GM12878 (cell line): ENCODE results near the gene CTSO. TPM values are rescaled to one million over a fixed set of nuclear protein-coding genes. Genes with fewer than 3 reads are reported as not detected.

Source experiments
- ATAC-seq: fragments of 200-7000 bp; cut with Tn5 transposase; 3 replicates; pipeline ENCODE4 v1.9.1; 2020; ENCODE audit warnings: mild to moderate bottlenecking, moderate library complexity
- BruUV-seq: library from RNA; stranded (reverse); fragments of 400-500 nt; replicated peaks from 2 replicates; lab custom pipeline; 2021; lab: Mats Ljungman, UMichigan
- CTCF ChIA-PET: fragments of 300-600 bp; sonication (Branson Sonifier 250); formaldehyde crosslinking; extraction: SDS; loops from one replicate; lab custom pipeline; 2021; ENCODE audit warnings: inconsistent platforms; lab: Yijun Ruan, JAX
- POLR2A ChIA-PET: fragments of 350-600 bp; formaldehyde crosslinking; extraction: SDS; loops from one replicate; lab custom pipeline; 2021; ENCODE audit warnings: inconsistent platforms; lab: Charles Lee
- RAD21 ChIA-PET: fragments of 300-600 bp; sonication (Branson Sonifier 250); formaldehyde crosslinking; loops from one replicate; lab custom pipeline; 2023; ENCODE audit warnings: antibody characterized with exemption; ENCODE audit not compliant: unreplicated experiment; lab: Charles Lee
- SMC1A ChIA-PET: fragments of 300-600 bp; sonication (Branson Sonifier 250); formaldehyde crosslinking; loops from one replicate; lab custom pipeline; 2023; ENCODE audit not compliant: unreplicated experiment, uncharacterized antibody; lab: Charles Lee
- DNase-seq: peaks from one replicate; pipeline ENCODE4 v3.0.0-alpha.2; 2011; ENCODE audit warnings: low read depth, low spot score
- FAIRE-seq: peaks from 3 replicates; lab custom pipeline; 2011; peaks lifted over from hg19 to GRCh38; lab: Jason Lieb, UNC
- H2AFZ ChIP-seq: 2 replicates; pipeline ENCODE4 v1.6.0; 2011; ENCODE audit warnings: low read depth, low read length, control low read depth; ENCODE audit not compliant: control insufficient read depth
- H3K27ac ChIP-seq: 2 replicates; pipeline ENCODE4 v1.5.1; 2011; ENCODE audit warnings: control low read depth; ENCODE audit not compliant: control insufficient read depth, insufficient read depth
- H3K27me3 ChIP-seq, 2 experiments: replicated peaks in 1 of 2; 2 replicates each; pipeline versions ENCODE4 v1.6.0 to v1.6.1; 2011; ENCODE audit warnings: low read length in 1 of 2; ENCODE audit not compliant: control insufficient read depth in 2 of 2, insufficient read depth in 2 of 2
- H3K36me3 ChIP-seq, 2 experiments: 2 replicates each; pipeline ENCODE4 v1.5.1; 2011; ENCODE audit warnings: low read length in 1 of 2; ENCODE audit not compliant: control insufficient read depth in 2 of 2, insufficient read depth in 2 of 2
- H3K4me1 ChIP-seq: 2 replicates; pipeline ENCODE4 v1.6.1; 2011; ENCODE audit warnings: mild to moderate bottlenecking, low read length, moderate library complexity, mixed read lengths; ENCODE audit not compliant: control insufficient read depth, insufficient read depth
- H3K4me2 ChIP-seq: 2 replicates; pipeline ENCODE4 v1.6.0; 2011; ENCODE audit warnings: control low read depth; ENCODE audit not compliant: control insufficient read depth, insufficient read depth
- H3K4me3 ChIP-seq: fragments of 200-600 bp; sonication (generic); 2 replicates; pipeline ENCODE4 v1.5.1; 2016
- H3K79me2 ChIP-seq: 2 replicates; pipeline ENCODE4 v1.6.0; 2011; ENCODE audit warnings: low read length; ENCODE audit not compliant: control insufficient read depth, insufficient read depth
- H3K9ac ChIP-seq: 2 replicates; pipeline ENCODE4 v1.8.0; 2011; ENCODE audit warnings: low read length, control low read depth, mixed read lengths; ENCODE audit not compliant: control insufficient read depth, insufficient read depth
- H3K9me3 ChIP-seq: replicated peaks from 3 replicates; pipeline ENCODE4 v1.5.1; 2011; ENCODE audit warnings: mild to moderate bottlenecking, low read length; ENCODE audit not compliant: control insufficient read depth, insufficient read depth
- H4K20me1 ChIP-seq: 2 replicates; pipeline ENCODE4 v1.6.0; 2011; ENCODE audit not compliant: control insufficient read depth, insufficient read depth
- CTCF ChIP-seq, 3 experiments: IDR thresholded peaks in 2 of 3; conservative IDR thresholded peaks in 1 of 3; 2 replicates each; pipeline ENCODE4 v1.5.1; 2011; ENCODE audit warnings: low read depth in 3 of 3, low read length in 3 of 3, mild to moderate bottlenecking in 3 of 3, control low read depth in 2 of 3, moderate library complexity in 2 of 3, inconsistent platforms in 1 of 3, mixed read lengths in 1 of 3; ENCODE audit not compliant: control insufficient read depth in 2 of 3, insufficient read depth in 1 of 3; ENCODE audit errors: extremely low read depth in 1 of 3
- IKZF1 ChIP-seq: fragments of 450-650 bp; conservative IDR thresholded peaks from 2 replicates; pipeline ENCODE4 v1.6.1; 2017; ENCODE audit warnings: antibody characterized with exemption, mild to moderate bottlenecking
- MYB ChIP-seq: fragments of 150-350 bp; IDR thresholded peaks from 2 replicates; pipeline ENCODE4 v1.6.1; 2014; ENCODE audit warnings: mild to moderate bottlenecking, low read depth, low read length, borderline replicate concordance
- RAD21 ChIP-seq: IDR thresholded peaks from 2 replicates; pipeline ENCODE4 v1.6.1; 2011; ENCODE audit warnings: mild to moderate bottlenecking, low read depth, low read length, moderate library complexity; ENCODE audit not compliant: insufficient read depth
- WGBS: methylation state at CpG from one replicate; pipeline ENCODE4 v1.1.6; 2016; ENCODE audit warnings: low lambda C conversion rate; ENCODE audit not compliant: insufficient replicate concordance, insufficient coverage; ENCODE audit errors: missing lambda C conversion rate; 5-methylcytosine and 5-hydroxymethylcytosine counted together
- in situ Hi-C: fragments of 300-500 bp; cut with MboI; formaldehyde crosslinking; loops from 9 replicates; pipeline ENCODE4 v1.14.3; 2018; ENCODE audit warnings: mixed read lengths
- intact Hi-C: fragments of 100-400 bp; cut with micrococcal nuclease; formaldehyde crosslinking; loops from one replicate; pipeline ENCODE4 v1.14.2; 2022; ENCODE audit not compliant: unreplicated experiment
- polyA plus RNA-seq, 11 experiments: library from polyadenylated mRNA; depleted of rRNA in 4 of 11; unstranded in 6 of 11; stranded (reverse) in 5 of 11; fragments of >200 nt; fragmentation: Nextera tagmentation in 4 of 11; fragmentation: Illumina TruSeq in 1 of 11; extraction: Ambion mirVana in 4 of 11; extraction: Trizol in 1 of 11; gene quantifications; 1 replicate in 1 of 11; 2 replicates in 10 of 11; pipeline versions ENCODE4 v1.2.1 to v1.2.3, GENCODE V29; 2011 to 2016; ENCODE audit warnings: inconsistent platforms in 2 of 11, missing spikeins in 2 of 11, low read depth in 1 of 11
- total RNA-seq, 4 experiments: library from RNA; depleted of rRNA in 3 of 4; stranded (reverse); fragments of >200 nt in 3 of 4; fragmentation: Illumina TruSeq in 1 of 4; extraction: Trizol in 1 of 4; gene quantifications; 2 replicates each; pipeline versions ENCODE4 v1.2.1 to v1.2.3, GENCODE V29; 2013 to 2021

Gene CTSO
- total and polyA plus RNA-seq, 10 of the 15 experiments (the other 5 are each of a cell fraction or from before 2014, with no cell fraction given), result 3.9 to 9.7 (median 7.0) TPM

GRCh38 chr4:155999725-156000124, 46.1 kb upstream of the CTSO start:
- POLR2A ChIA-PET, result no interaction called here
- no peak overlapping the region for H2AFZ ChIP-seq

More at GRCh38 chr4:155999725-156000124, 46.1 kb upstream of the CTSO start:
- Histone ChIP-seq H3K4me3 (no peak overlapping the region), H3K36me3 (no peaks in the 10 kb centered on the region), H3K9ac (no peak overlapping the region), H3K4me1 (no peaks in the 10 kb centered on the region), H3K4me2 (no peak overlapping the region), H4K20me1 (no peaks in the 10 kb centered on the region), H3K27me3 (no peaks in the 10 kb centered on the region), H3K27ac (no peak overlapping the region), H3K79me2 (no peaks in the 10 kb centered on the region), H3K9me3 (no peaks in the 10 kb centered on the region)
- FAIRE-seq (no peak), DNase-seq (no peak), ATAC-seq (peak; percentile 86)
- WGBS, result 42% methylated on average over 7 of the region's 7 CpGs
- no TSS peak for BruUV-seq
- TF ChIP-seq IKZF1 (no peak), RAD21 (peak; percentile 30; the same call in 1 of the 2 replicates), CTCF (IDR thresholded peaks at IDR 0.05 in 2 of 3, conservative IDR thresholded peaks at IDR 0.05 in 1 of 3; ENCODE audit: control insufficient read depth in 2 of 3, extremely low read depth in 1 of 3, insufficient read depth in 1 of 3, low read depth in 3 of 3, low read length in 3 of 3) (peak in 2 of 3 experiments; percentile 4 to 17; a peak in 2 of 6 replicates), MYB (no peak)
- SMC1A ChIA-PET, result interaction anchor here (0.8 to 1.4 kb wide), 3 partner anchors 16 to 74 kb away, joined by 3 read pairs; no protein-coding TSS in a partner anchor
- RAD21 ChIA-PET, result interaction anchor here (1.2 kb wide), 1 partner anchor 19 kb away, joined by 3 read pairs; no protein-coding TSS in a partner anchor
- CTCF ChIA-PET, result interaction anchor here (1.4 kb wide), 1 partner anchor 13 kb away, joined by 6 read pairs; no protein-coding TSS in a partner anchor
- in situ Hi-C loops (no loop called here), intact Hi-C loops (no loop called here)
